Astrocyte (in vitro differentiated cells and primary cell): ENCODE results near the gene MLKL.

Source experiments
- EZH2 ChIP-seq: IDR thresholded peaks from 2 replicates; pipeline ENCODE4 v1.6.1; 2012; ENCODE audit warnings: mild to moderate bottlenecking, low read length, inconsistent platforms; ENCODE audit not compliant: insufficient read depth
- TF ChIP-seq, protein P1 (sequence below): IDR thresholded peaks from 2 replicates; pipeline ENCODE4 v1.5.1; 2011; ENCODE audit warnings: low read depth, mild to moderate bottlenecking, inconsistent platforms, low read length, moderate library complexity; ENCODE audit not compliant: insufficient read depth

- TF ChIP-seq, protein P1, sequence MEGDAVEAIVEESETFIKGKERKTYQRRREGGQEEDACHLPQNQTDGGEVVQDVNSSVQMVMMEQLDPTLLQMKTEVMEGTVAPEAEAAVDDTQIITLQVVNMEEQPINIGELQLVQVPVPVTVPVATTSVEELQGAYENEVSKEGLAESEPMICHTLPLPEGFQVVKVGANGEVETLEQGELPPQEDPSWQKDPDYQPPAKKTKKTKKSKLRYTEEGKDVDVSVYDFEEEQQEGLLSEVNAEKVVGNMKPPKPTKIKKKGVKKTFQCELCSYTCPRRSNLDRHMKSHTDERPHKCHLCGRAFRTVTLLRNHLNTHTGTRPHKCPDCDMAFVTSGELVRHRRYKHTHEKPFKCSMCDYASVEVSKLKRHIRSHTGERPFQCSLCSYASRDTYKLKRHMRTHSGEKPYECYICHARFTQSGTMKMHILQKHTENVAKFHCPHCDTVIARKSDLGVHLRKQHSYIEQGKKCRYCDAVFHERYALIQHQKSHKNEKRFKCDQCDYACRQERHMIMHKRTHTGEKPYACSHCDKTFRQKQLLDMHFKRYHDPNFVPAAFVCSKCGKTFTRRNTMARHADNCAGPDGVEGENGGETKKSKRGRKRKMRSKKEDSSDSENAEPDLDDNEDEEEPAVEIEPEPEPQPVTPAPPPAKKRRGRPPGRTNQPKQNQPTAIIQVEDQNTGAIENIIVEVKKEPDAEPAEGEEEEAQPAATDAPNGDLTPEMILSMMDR = no peak
- TF ChIP-seq EZH2 = no peak
Measured at GRCh38 chr16:74721716-74722115, 21.1 kb upstream of the MLKL start.
